HG03196 (cell line): ENCODE data around the gene AAMP.

ENCODE experiments used
- ATAC-seq: cut with Tn5 transposase; IDR thresholded peaks from one replicate; pipeline ENCODE4 v1.9.1; 2021; ENCODE audit not compliant: unreplicated experiment

Gene AAMP

GRCh38 chr2:218224186-218224585, 45.8 kb downstream of the AAMP start:
- no peak for ATAC-seq

- no peak for ATAC-seq
These were observed 46.9 kb downstream of the AAMP start for GRCh38 chr2:218223046-218223445.

- ATAC-seq = no peak
These were observed 48.9 kb downstream of the AAMP start for GRCh38 chr2:218221000-218221399.

GRCh38 chr2:218219934-218220333, 50.0 kb downstream of the AAMP start:
- no peak for ATAC-seq

- peak; percentile 40 for ATAC-seq
These were observed 51.4 kb downstream of the AAMP start for GRCh38 chr2:218218268-218219185.

GRCh38 chr2:218217360-218218267, 52.3 kb downstream of the AAMP start:
- peak; percentile 35 for ATAC-seq

- peak; percentile 62 for ATAC-seq
These were observed 53.1 kb downstream of the AAMP start, which contains the start of gene ARPC2 for GRCh38 chr2:218216674-218217359. Gene ARPC2, plus strand, starts transcription at chr2:218217189. Its CDS starts 282 bp downstream, at chr2:218217471.

- ATAC-seq = no peak
These were observed 53.6 kb downstream of the AAMP start for GRCh38 chr2:218216336-218216673.
